ENCODE data around the gene CD52.

Gene CD52

DNA sequence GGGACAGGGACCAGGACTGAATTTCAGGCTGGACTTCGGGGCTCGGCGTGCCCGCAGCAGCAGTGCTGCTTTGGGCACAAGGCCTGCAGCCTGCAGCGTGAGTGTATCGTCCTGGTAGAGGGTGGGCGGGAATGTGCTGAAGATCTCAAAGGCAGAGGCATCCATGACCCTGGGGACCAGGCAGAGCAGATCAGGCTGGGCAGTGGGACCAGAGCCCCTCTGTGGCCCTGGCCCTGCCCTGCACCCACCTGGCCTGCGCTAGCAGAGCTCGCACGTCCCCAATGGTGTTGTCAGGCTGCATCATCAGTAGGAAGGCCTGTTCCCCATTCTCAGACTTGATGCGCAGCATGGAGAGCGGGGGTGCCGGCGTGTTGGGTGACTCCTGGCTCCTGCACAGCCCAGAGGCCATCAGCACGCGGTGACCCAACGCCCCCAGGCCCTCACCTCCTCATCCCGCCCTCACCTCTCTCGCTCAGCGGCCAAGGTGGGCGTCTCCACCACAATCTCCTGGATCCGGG lies 35.3 kb upstream of the CD52 start:
- H3K27ac ChIP-seq (replicated peaks): no peak overlapping the region
- H3K4me3 ChIP-seq (replicated peaks; ENCODE audit: insufficient read depth, low read length): no peak overlapping the region
- no peak for DNase-seq (ENCODE audit: low read depth in 1 of 2, low spot score in 1 of 2)
- TF ChIP-seq GABPA (IDR thresholded peaks at IDR 0.05; ENCODE audit: low read depth): no peak
- TF ChIP-seq SPI1 (IDR thresholded peaks at IDR 0.05; ENCODE audit: borderline replicate concordance, low read depth): no peak
- peak; percentile 21; the same call in 1 of the 2 replicates for TF ChIP-seq POLR2AphosphoS5 (IDR thresholded peaks at IDR 0.05; ENCODE audit: low read depth)
- no peak for TF ChIP-seq REST (IDR thresholded peaks at IDR 0.05; ENCODE audit: insufficient replicate concordance, low read depth)
- TF ChIP-seq, protein P1, sequence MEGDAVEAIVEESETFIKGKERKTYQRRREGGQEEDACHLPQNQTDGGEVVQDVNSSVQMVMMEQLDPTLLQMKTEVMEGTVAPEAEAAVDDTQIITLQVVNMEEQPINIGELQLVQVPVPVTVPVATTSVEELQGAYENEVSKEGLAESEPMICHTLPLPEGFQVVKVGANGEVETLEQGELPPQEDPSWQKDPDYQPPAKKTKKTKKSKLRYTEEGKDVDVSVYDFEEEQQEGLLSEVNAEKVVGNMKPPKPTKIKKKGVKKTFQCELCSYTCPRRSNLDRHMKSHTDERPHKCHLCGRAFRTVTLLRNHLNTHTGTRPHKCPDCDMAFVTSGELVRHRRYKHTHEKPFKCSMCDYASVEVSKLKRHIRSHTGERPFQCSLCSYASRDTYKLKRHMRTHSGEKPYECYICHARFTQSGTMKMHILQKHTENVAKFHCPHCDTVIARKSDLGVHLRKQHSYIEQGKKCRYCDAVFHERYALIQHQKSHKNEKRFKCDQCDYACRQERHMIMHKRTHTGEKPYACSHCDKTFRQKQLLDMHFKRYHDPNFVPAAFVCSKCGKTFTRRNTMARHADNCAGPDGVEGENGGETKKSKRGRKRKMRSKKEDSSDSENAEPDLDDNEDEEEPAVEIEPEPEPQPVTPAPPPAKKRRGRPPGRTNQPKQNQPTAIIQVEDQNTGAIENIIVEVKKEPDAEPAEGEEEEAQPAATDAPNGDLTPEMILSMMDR (IDR thresholded peaks at IDR 0.05; ENCODE audit: insufficient read depth, low read length): no peak
- H3K27me3 ChIP-seq (ENCODE audit: insufficient read depth, poor library complexity, severe bottlenecking): no peaks in the 10 kb centered on the region

GRCh38 chr1:26283279-26283853 lies 34.4 kb upstream of the CD52 start:
- no peak for DNase-seq (ENCODE audit: low read depth in 1 of 2, low spot score in 1 of 2)
- Histone ChIP-seq H3K27ac (replicated peaks) (no peak overlapping the region), H3K4me3 (replicated peaks; ENCODE audit: insufficient read depth, low read length) (no peak overlapping the region), H3K27me3 (ENCODE audit: insufficient read depth, poor library complexity, severe bottlenecking) (no peaks in the 10 kb centered on the region)
- TF ChIP-seq, protein P1 (IDR thresholded peaks at IDR 0.05; ENCODE audit: insufficient read depth, low read length): no peak
- TF ChIP-seq GABPA (IDR thresholded peaks at IDR 0.05; ENCODE audit: low read depth) (no peak), SPI1 (IDR thresholded peaks at IDR 0.05; ENCODE audit: borderline replicate concordance, low read depth) (no peak), POLR2AphosphoS5 (IDR thresholded peaks at IDR 0.05; ENCODE audit: low read depth) (no peak; the same call in 1 of the 2 replicates), REST (IDR thresholded peaks at IDR 0.05; ENCODE audit: insufficient replicate concordance, low read depth) (no peak)

- H3K27ac ChIP-seq (replicated peaks): peak overlapping the region; percentile 99
- no peaks in the 10 kb centered on the region for H3K27me3 ChIP-seq (ENCODE audit: insufficient read depth, poor library complexity, severe bottlenecking)
- DNase-seq (ENCODE audit: low read depth in 1 of 2, low spot score in 1 of 2): no peak
- H3K4me3 ChIP-seq (replicated peaks; ENCODE audit: insufficient read depth, low read length): no peak overlapping the region
- no peak for TF ChIP-seq SPI1 (IDR thresholded peaks at IDR 0.05; ENCODE audit: borderline replicate concordance, low read depth)
- no peak for TF ChIP-seq POLR2AphosphoS5 (IDR thresholded peaks at IDR 0.05; ENCODE audit: low read depth)
- TF ChIP-seq REST (IDR thresholded peaks at IDR 0.05; ENCODE audit: insufficient replicate concordance, low read depth): no peak
- TF ChIP-seq, protein P1 (IDR thresholded peaks at IDR 0.05; ENCODE audit: insufficient read depth, low read length): no peak
- no peak for TF ChIP-seq GABPA (IDR thresholded peaks at IDR 0.05; ENCODE audit: low read depth)
These were observed 33.7 kb upstream of the CD52 start for GRCh38 chr1:26283871-26284596.
